Neural progenitor cell (in vitro differentiated cells): ENCODE measurements around the gene P4HA3. TPM values are rescaled to one million over a fixed set of nuclear protein-coding genes. Genes with fewer than 3 reads are reported as not detected.

Source experiments
- DNase-seq: peaks from one replicate; pipeline ENCODE4 v3.0.0-alpha.2; 2016; ENCODE audit warnings: low spot score
- H2AFZ ChIP-seq: fragments of 200-600 bp; sonication (generic); replicated peaks from 2 replicates; pipeline ENCODE4 v1.6.1; 2016; ENCODE audit warnings: antibody characterized with exemption
- H3F3A ChIP-seq: fragments of 200-600 bp; sonication (generic); 2 replicates; pipeline ENCODE4 v1.6.1; 2016; ENCODE audit warnings: antibody characterized with exemption, low read depth
- H3K27ac ChIP-seq: fragments of 200-600 bp; sonication (generic); 2 replicates; pipeline ENCODE4 v1.5.1; 2016; ENCODE audit warnings: mild to moderate bottlenecking
- H3K27me3 ChIP-seq: fragments of 200-600 bp; sonication (generic); 2 replicates; pipeline ENCODE4 v1.6.1; 2016; ENCODE audit warnings: mild to moderate bottlenecking, moderate library complexity
- H3K36me3 ChIP-seq: fragments of 200-600 bp; sonication (generic); 2 replicates; pipeline ENCODE4 v1.5.1; 2016
- H3K4me1 ChIP-seq: fragments of 200-600 bp; sonication (generic); 2 replicates; pipeline ENCODE4 v1.6.1; 2016; ENCODE audit warnings: mixed run types
- H3K4me2 ChIP-seq: fragments of 200-600 bp; sonication (generic); 2 replicates; pipeline ENCODE4 v1.6.1; 2016
- H3K4me3 ChIP-seq: fragments of 200-600 bp; sonication (generic); 2 replicates; pipeline ENCODE4 v1.5.1; 2016
- H3K79me2 ChIP-seq: fragments of 200-600 bp; sonication (generic); 2 replicates; pipeline ENCODE4 v1.6.1; 2016; ENCODE audit warnings: low read depth
- H3K9ac ChIP-seq: fragments of 200-600 bp; sonication (generic); 2 replicates; pipeline ENCODE4 v1.6.1; 2016
- H3K9me3 ChIP-seq: fragments of 200-600 bp; sonication (generic); 2 replicates; pipeline ENCODE4 v1.5.1; 2016; ENCODE audit warnings: low read depth
- H4K20me1 ChIP-seq: fragments of 200-600 bp; sonication (generic); 2 replicates; pipeline ENCODE4 v1.6.1; 2016; ENCODE audit warnings: low read depth
- H3K27ac Mint-ChIP-seq: 3 replicates; pipeline ENCODE4 v1.8.0; 2021; ENCODE audit warnings: mixed read lengths
- H3K27me3 Mint-ChIP-seq: 2 replicates; pipeline ENCODE4 v1.8.0; 2022; ENCODE audit warnings: low read depth, mild to moderate bottlenecking, inconsistent platforms, moderate library complexity, mixed read lengths; ENCODE audit not compliant: insufficient read depth
- H3K36me3 Mint-ChIP-seq: 3 replicates; pipeline ENCODE4 v1.8.0; 2021; ENCODE audit warnings: mixed read lengths
- H3K4me1 Mint-ChIP-seq: 3 replicates; pipeline ENCODE4 v1.8.0; 2021; ENCODE audit warnings: mixed read lengths
- H3K4me3 Mint-ChIP-seq: 3 replicates; pipeline ENCODE4 v1.8.0; 2021; ENCODE audit warnings: mild to moderate bottlenecking, moderate library complexity, mixed read lengths
- H3K9me3 Mint-ChIP-seq: 3 replicates; pipeline ENCODE4 v1.8.0; 2020; ENCODE audit warnings: mixed read lengths
- CTCF ChIP-seq: fragments of 200-600 bp; sonication (generic); IDR thresholded peaks from 2 replicates; pipeline ENCODE4 v1.5.1; 2017; ENCODE audit warnings: antibody characterized with exemption, mild to moderate bottlenecking
- EZH2 ChIP-seq: fragments of 200-600 bp; sonication (generic); IDR thresholded peaks from 2 replicates; pipeline ENCODE4 v1.6.1; 2017; ENCODE audit warnings: antibody characterized with exemption, mild to moderate bottlenecking, moderate library complexity
- EZH2phosphoT487 ChIP-seq: fragments of 200-600 bp; sonication (generic); IDR thresholded peaks from 2 replicates; pipeline ENCODE4 v1.6.1; 2017; ENCODE audit warnings: antibody characterized with exemption
- small RNA-seq: library from RNA; depleted of rRNA; stranded (forward); fragments of <200 nt; gene quantifications from one replicate; pipeline ENCODE3, GENCODE V24; 2015
- total RNA-seq: library from RNA; depleted of rRNA; stranded (reverse); fragments of >200 nt; gene quantifications from 2 replicates; pipeline ENCODE4 v1.2.3, GENCODE V29; 2015; ENCODE audit warnings: low replicate concordance

P4HA3 gene
- total RNA-seq, 1 donor from 2014 or later = not detected

GRCh38 chr11:74225565-74225964, 85.9 kb downstream of the P4HA3 start:
- Histone ChIP-seq H3K4me2 (no peak overlapping the region), H3K4me3 (no peak overlapping the region), H2AFZ (no peak overlapping the region), H3K27me3 (no peaks in the 10 kb centered on the region), H3F3A (no peaks in the 10 kb centered on the region), H3K9ac (no peak overlapping the region), H3K4me1 (no peaks in the 10 kb centered on the region), H3K9me3 (no peaks in the 10 kb centered on the region), H3K79me2 (no peaks in the 10 kb centered on the region), H4K20me1 (no peaks in the 10 kb centered on the region), H3K36me3 (no peaks in the 10 kb centered on the region), H3K27ac (no peak overlapping the region)
- Mint-ChIP-seq H3K4me3 (no peak overlapping the region), H3K4me1 (no peaks in the 10 kb centered on the region), H3K9me3 (peaks cover 2% of the 10 kb centered on the region), H3K27me3 (no peaks in the 10 kb centered on the region), H3K36me3 (peaks cover 19% of the 10 kb centered on the region), H3K27ac (no peak overlapping the region)
- DNase-seq = no peak
- TF ChIP-seq CTCF = no peak
- TF ChIP-seq EZH2phosphoT487 = no peak
- TF ChIP-seq EZH2 = no peak

GRCh38 chr11:74221816-74222215, 89.6 kb downstream of the P4HA3 start:
- no peaks in the 10 kb centered on the region for H3K36me3 ChIP-seq
- peaks cover 5% of the 10 kb centered on the region for H3K9me3 Mint-ChIP-seq
- no peaks in the 10 kb centered on the region for H3K27me3 Mint-ChIP-seq
- no peaks in the 10 kb centered on the region for H3K4me1 Mint-ChIP-seq
- no peaks in the 10 kb centered on the region for H3K9me3 ChIP-seq
- no peak overlapping the region for H3K4me2 ChIP-seq
- no peak overlapping the region for H3K27ac Mint-ChIP-seq
- H3K27ac ChIP-seq = no peak overlapping the region
- no peaks in the 10 kb centered on the region for H4K20me1 ChIP-seq
- no peak overlapping the region for H3K4me3 Mint-ChIP-seq
- no peaks in the 10 kb centered on the region for H3F3A ChIP-seq
- no peak overlapping the region for H3K9ac ChIP-seq
- H2AFZ ChIP-seq = no peak overlapping the region
- H3K27me3 ChIP-seq = no peaks in the 10 kb centered on the region
- TF ChIP-seq CTCF = no peak
- TF ChIP-seq EZH2phosphoT487 = no peak
- TF ChIP-seq EZH2 = no peak
- H3K4me1 ChIP-seq = no peaks in the 10 kb centered on the region
- no peak overlapping the region for H3K4me3 ChIP-seq
- DNase-seq = no peak
- H3K79me2 ChIP-seq = no peaks in the 10 kb centered on the region
- peaks cover 21% of the 10 kb centered on the region for H3K36me3 Mint-ChIP-seq

- Histone ChIP-seq H3K9me3 (no peaks in the 10 kb centered on the region), H3K4me3 (no peak overlapping the region), H3K4me2 (no peak overlapping the region), H2AFZ (no peak overlapping the region), H3K36me3 (no peaks in the 10 kb centered on the region), H3K27ac (no peak overlapping the region), H3K9ac (no peak overlapping the region), H3K4me1 (no peaks in the 10 kb centered on the region), H3F3A (no peaks in the 10 kb centered on the region), H4K20me1 (no peaks in the 10 kb centered on the region), H3K79me2 (no peaks in the 10 kb centered on the region), H3K27me3 (no peaks in the 10 kb centered on the region)
- Mint-ChIP-seq H3K9me3 (peaks cover 5% of the 10 kb centered on the region), H3K4me1 (no peaks in the 10 kb centered on the region), H3K36me3 (peaks cover 25% of the 10 kb centered on the region), H3K27ac (no peak overlapping the region), H3K4me3 (no peak overlapping the region), H3K27me3 (no peaks in the 10 kb centered on the region)
- no peak for TF ChIP-seq CTCF
- TF ChIP-seq EZH2 = no peak
- TF ChIP-seq EZH2phosphoT487 = no peak
- no peak for DNase-seq
Measured at GRCh38 chr11:74220376-74220775, 91.1 kb downstream of the P4HA3 start.

Small RNA genes lying within 50 kb of the gene (small RNA-seq; reads per million reads assigned to genes)
- gene RF00409 = not detected

Other genes with a start within 250 kb of the P4HA3 start
- gene C2CD3, start 140.6 kb downstream of the P4HA3 start, total RNA-seq = 19.6 and 25.2 TPM in 2 replicates
- 55.7 and 55.8 TPM in 2 replicates for gene PPME1, start 140.4 kb downstream of the P4HA3 start, total RNA-seq
- 12.3 and 15.9 TPM in 2 replicates for gene PGM2L1, start 86.8 kb upstream of the P4HA3 start, total RNA-seq
- 1.2 and 1.3 TPM in 2 replicates for gene KCNE3, start 155.9 kb upstream of the P4HA3 start, total RNA-seq
- 15.2 and 16.9 TPM in 2 replicates for gene LIPT2, start 182.1 kb upstream of the P4HA3 start, total RNA-seq